Measurements from ENCODE around the gene INSL6. TPM values are rescaled to one million over a fixed set of nuclear protein-coding genes. Genes with fewer than 3 reads are reported as not detected.

INSL6 gene
- total RNA-seq, 1 donor from 2014 or later = not detected

Other genes with a start within 250 kb of the INSL6 start
- 3.9 and 5.6 TPM in 2 replicates for gene JAK2, start 200.4 kb downstream of the INSL6 start, total RNA-seq
- not detected in 2 replicates for gene INSL4, start 45.8 kb upstream of the INSL6 start, total RNA-seq
- 0.38 and 0.90 TPM in 2 replicates for gene RLN2, start 119.1 kb upstream of the INSL6 start, total RNA-seq
- 0.13 TPM in 1 of 2 replicates, not detected in the other for gene RLN1, start 154.2 kb upstream of the INSL6 start, total RNA-seq

Data from dermis microvascular lymphatic vessel endothelial cell (primary cell).